Measurements from ENCODE around the gene BUB3.

Gene BUB3

GRCh38 chr10:123204127-123204461, 49.9 kb downstream of the BUB3 start:
- no peak for DNase-seq (ENCODE audit: low read depth)

- DNase-seq (ENCODE audit: low read depth): no peak
Measured at GRCh38 chr10:123205041-123205440, 50.8 kb downstream of the BUB3 start.

- no peak for DNase-seq (ENCODE audit: low read depth)
Measured at GRCh38 chr10:123212063-123212462, 57.9 kb downstream of the BUB3 start.

- DNase-seq (ENCODE audit: low read depth): no peak
Measured at GRCh38 chr10:123212640-123213039, 58.4 kb downstream of the BUB3 start.

- no peak for DNase-seq (ENCODE audit: low read depth)
Measured at GRCh38 chr10:123213192-123213591, 59.0 kb downstream of the BUB3 start.

All from ELR (cell line).